WTC11 (cell line): ENCODE measurements around the gene UBE3A. TPM values are rescaled to one million over a fixed set of nuclear protein-coding genes. Genes with fewer than 3 reads are reported as not detected.

Source experiments
- ATAC-seq: fragments of 200-7000 bp; cut with Tn5 transposase; 2 replicates; pipeline ENCODE4 v1.10.0; 2021; ENCODE audit warnings: mild to moderate bottlenecking, moderate library complexity
- CTCF ChIA-PET: fragments of 300-600 bp; sonication (Branson Sonifier 250); formaldehyde crosslinking; loops from one replicate; lab custom pipeline; 2021; ENCODE audit warnings: antibody characterized with exemption; lab: Charles Lee
- POLR2A ChIA-PET: fragments of 350-600 bp; sonication (Branson Sonifier 250); formaldehyde crosslinking; loops from one replicate; lab custom pipeline; 2021; ENCODE audit warnings: antibody characterized with exemption; lab: Charles Lee
- DNase-seq: peaks from one replicate; pipeline ENCODE4 v3.0.0; 2021; ENCODE audit warnings: low spot score
- H3K27ac Mint-ChIP-seq: 2 replicates; pipeline ENCODE4 v1.8.0; 2021; ENCODE audit warnings: mixed read lengths
- H3K27me3 Mint-ChIP-seq: 2 replicates; pipeline ENCODE4 v1.8.0; 2021; ENCODE audit warnings: low read depth, mild to moderate bottlenecking, moderate library complexity, mixed read lengths
- H3K36me3 Mint-ChIP-seq: 2 replicates; pipeline ENCODE4 v1.8.0; 2021; ENCODE audit warnings: mixed read lengths
- H3K4me1 Mint-ChIP-seq: 2 replicates; pipeline ENCODE4 v1.8.0; 2022; ENCODE audit warnings: mixed read lengths
- H3K4me3 Mint-ChIP-seq: 2 replicates; pipeline ENCODE4 v1.8.0; 2021; ENCODE audit warnings: mild to moderate bottlenecking, moderate library complexity, mixed read lengths
- H3K9me3 Mint-ChIP-seq: 2 replicates; pipeline ENCODE4 v1.8.0; 2021; ENCODE audit warnings: mixed read lengths
- FOXP1 ChIP-seq: sonication (generic); formaldehyde crosslinking; IDR thresholded peaks from 2 replicates; pipeline ENCODE4 v1.8.0; 2022; ENCODE audit warnings: missing genetic modification reagents, mild to moderate bottlenecking, moderate library complexity, borderline replicate concordance
- HMGA2 ChIP-seq: fragments of 250-450 bp; sonication (Bioruptor Pico); IDR thresholded peaks from 2 replicates; pipeline ENCODE4 v1.4.0; 2021; ENCODE audit warnings: mild to moderate bottlenecking, moderate library complexity
- JAZF1 ChIP-seq: fragments of 250-450 bp; sonication (Bioruptor Pico); IDR thresholded peaks from 2 replicates; pipeline ENCODE4 v1.9.0; 2021; ENCODE audit warnings: moderate library complexity, mild to moderate bottlenecking, inconsistent platforms
- KAT7 ChIP-seq: sonication (generic); formaldehyde crosslinking; IDR thresholded peaks from 2 replicates; pipeline ENCODE4 v1.8.1; 2023; ENCODE audit warnings: missing genetic modification reagents, mild to moderate bottlenecking, borderline replicate concordance
- PRRX2 ChIP-seq: fragments of 250-450 bp; sonication (Bioruptor Pico); IDR thresholded peaks from 2 replicates; pipeline ENCODE4 v1.8.0; 2021; ENCODE audit warnings: mild to moderate bottlenecking
- RORB ChIP-seq: fragments of 250-450 bp; sonication (Bioruptor Pico); IDR thresholded peaks from 2 replicates; pipeline ENCODE4 v1.9.0; 2021; ENCODE audit warnings: mild to moderate bottlenecking
- SP1 ChIP-seq: sonication (generic); formaldehyde crosslinking; conservative IDR thresholded peaks from 2 replicates; pipeline ENCODE4 v1.8.1; 2022; ENCODE audit warnings: missing genetic modification reagents
- TCF7 ChIP-seq: sonication (generic); formaldehyde crosslinking; IDR thresholded peaks from 2 replicates; pipeline ENCODE4 v1.8.0; 2022; ENCODE audit warnings: mild to moderate bottlenecking, low read depth, missing genetic modification reagents, moderate library complexity
- total RNA-seq: library from RNA; stranded (reverse); gene quantifications from 3 replicates; pipeline ENCODE4 v1.2.3, GENCODE V29; 2021
- TF ChIP-seq, protein P1 (sequence below): sonication (generic); formaldehyde crosslinking; IDR thresholded peaks from 2 replicates; pipeline ENCODE4 v1.8.1; 2022; ENCODE audit warnings: low read depth, missing genetic modification reagents, borderline replicate concordance
- TF ChIP-seq, protein P2 (sequence below): sonication (generic); formaldehyde crosslinking; IDR thresholded peaks from 2 replicates; pipeline ENCODE4 v1.8.1; 2022; ENCODE audit warnings: low read depth, mild to moderate bottlenecking, moderate library complexity, missing genetic modification reagents, borderline replicate concordance
- TF ChIP-seq, protein P3 (sequence below): fragments of 250-450 bp; sonication (Bioruptor Pico); IDR thresholded peaks from 2 replicates; pipeline ENCODE4 v1.9.0; 2021; ENCODE audit warnings: mild to moderate bottlenecking
- TF ChIP-seq, protein P4 (sequence below): sonication (generic); formaldehyde crosslinking; IDR thresholded peaks from 2 replicates; pipeline ENCODE4 v1.8.1; 2022; ENCODE audit warnings: mild to moderate bottlenecking, moderate library complexity, missing genetic modification reagents
- TF ChIP-seq, protein P5 (sequence below): sonication (generic); formaldehyde crosslinking; IDR thresholded peaks from 2 replicates; pipeline ENCODE4 v1.8.1; 2023; ENCODE audit warnings: mild to moderate bottlenecking, missing genetic modification reagents
- TF ChIP-seq, protein P6 (sequence below): fragments of 250-450 bp; sonication (Bioruptor Pico); IDR thresholded peaks from 2 replicates; pipeline ENCODE4 v1.9.0; 2021; ENCODE audit warnings: mild to moderate bottlenecking

The UBE3A gene
- total RNA-seq, 1 experiment from 2014 or later = 120 TPM

DNA sequence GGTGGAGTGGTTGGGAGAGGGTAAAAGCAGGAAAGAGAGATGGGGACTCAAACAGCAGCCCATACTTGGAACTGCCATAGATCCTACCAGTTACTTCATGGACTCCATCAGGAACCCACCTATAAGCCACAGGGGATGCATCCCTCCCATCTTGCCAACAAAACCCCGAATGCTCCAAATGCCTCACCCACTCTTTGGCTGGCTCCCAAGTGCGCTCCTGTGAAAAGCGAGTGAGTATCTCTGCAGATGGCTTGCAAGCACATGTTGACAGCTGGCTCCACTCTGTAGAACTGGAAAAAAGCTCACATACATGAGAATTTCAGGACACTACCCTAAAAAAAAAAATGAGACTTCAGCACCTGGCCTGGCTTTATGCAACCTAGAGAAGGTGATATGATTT lies 151.0 kb downstream of the UBE3A start:
- Mint-ChIP-seq H3K4me1 (no peaks in the 10 kb centered on the region), H3K27ac (no peak overlapping the region)
- TF ChIP-seq, protein P1, sequence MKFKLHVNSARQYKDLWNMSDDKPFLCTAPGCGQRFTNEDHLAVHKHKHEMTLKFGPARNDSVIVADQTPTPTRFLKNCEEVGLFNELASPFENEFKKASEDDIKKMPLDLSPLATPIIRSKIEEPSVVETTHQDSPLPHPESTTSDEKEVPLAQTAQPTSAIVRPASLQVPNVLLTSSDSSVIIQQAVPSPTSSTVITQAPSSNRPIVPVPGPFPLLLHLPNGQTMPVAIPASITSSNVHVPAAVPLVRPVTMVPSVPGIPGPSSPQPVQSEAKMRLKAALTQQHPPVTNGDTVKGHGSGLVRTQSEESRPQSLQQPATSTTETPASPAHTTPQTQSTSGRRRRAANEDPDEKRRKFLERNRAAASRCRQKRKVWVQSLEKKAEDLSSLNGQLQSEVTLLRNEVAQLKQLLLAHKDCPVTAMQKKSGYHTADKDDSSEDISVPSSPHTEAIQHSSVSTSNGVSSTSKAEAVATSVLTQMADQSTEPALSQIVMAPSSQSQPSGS (CRISPR knock-in tag) = no peak
- TF ChIP-seq, protein P2, sequence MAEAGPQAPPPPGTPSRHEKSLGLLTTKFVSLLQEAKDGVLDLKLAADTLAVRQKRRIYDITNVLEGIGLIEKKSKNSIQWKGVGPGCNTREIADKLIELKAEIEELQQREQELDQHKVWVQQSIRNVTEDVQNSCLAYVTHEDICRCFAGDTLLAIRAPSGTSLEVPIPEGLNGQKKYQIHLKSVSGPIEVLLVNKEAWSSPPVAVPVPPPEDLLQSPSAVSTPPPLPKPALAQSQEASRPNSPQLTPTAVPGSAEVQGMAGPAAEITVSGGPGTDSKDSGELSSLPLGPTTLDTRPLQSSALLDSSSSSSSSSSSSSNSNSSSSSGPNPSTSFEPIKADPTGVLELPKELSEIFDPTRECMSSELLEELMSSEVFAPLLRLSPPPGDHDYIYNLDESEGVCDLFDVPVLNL = no peak
- TF ChIP-seq RORB (no peak), TCF7 (CRISPR knock-in tag) (no peak), SP1 (CRISPR knock-in tag) (no peak), KAT7 (CRISPR knock-in tag) (no peak), FOXP1 (no peak), HMGA2 (no peak), PRRX2 (CRISPR knock-in tag) (no peak), JAZF1 (CRISPR knock-in tag) (no peak)
- TF ChIP-seq, protein P3, sequence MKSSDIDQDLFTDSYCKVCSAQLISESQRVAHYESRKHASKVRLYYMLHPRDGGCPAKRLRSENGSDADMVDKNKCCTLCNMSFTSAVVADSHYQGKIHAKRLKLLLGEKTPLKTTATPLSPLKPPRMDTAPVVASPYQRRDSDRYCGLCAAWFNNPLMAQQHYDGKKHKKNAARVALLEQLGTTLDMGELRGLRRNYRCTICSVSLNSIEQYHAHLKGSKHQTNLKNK (CRISPR knock-in tag) = no peak
- TF ChIP-seq, protein P4, sequence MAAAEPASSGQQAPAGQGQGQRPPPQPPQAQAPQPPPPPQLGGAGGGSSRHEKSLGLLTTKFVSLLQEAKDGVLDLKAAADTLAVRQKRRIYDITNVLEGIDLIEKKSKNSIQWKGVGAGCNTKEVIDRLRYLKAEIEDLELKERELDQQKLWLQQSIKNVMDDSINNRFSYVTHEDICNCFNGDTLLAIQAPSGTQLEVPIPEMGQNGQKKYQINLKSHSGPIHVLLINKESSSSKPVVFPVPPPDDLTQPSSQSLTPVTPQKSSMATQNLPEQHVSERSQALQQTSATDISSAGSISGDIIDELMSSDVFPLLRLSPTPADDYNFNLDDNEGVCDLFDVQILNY (CRISPR knock-in tag) = no peak
- TF ChIP-seq, protein P5, sequence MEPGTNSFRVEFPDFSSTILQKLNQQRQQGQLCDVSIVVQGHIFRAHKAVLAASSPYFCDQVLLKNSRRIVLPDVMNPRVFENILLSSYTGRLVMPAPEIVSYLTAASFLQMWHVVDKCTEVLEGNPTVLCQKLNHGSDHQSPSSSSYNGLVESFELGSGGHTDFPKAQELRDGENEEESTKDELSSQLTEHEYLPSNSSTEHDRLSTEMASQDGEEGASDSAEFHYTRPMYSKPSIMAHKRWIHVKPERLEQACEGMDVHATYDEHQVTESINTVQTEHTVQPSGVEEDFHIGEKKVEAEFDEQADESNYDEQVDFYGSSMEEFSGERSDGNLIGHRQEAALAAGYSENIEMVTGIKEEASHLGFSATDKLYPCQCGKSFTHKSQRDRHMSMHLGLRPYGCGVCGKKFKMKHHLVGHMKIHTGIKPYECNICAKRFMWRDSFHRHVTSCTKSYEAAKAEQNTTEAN (CRISPR knock-in tag) = no peak
- TF ChIP-seq, protein P6, sequence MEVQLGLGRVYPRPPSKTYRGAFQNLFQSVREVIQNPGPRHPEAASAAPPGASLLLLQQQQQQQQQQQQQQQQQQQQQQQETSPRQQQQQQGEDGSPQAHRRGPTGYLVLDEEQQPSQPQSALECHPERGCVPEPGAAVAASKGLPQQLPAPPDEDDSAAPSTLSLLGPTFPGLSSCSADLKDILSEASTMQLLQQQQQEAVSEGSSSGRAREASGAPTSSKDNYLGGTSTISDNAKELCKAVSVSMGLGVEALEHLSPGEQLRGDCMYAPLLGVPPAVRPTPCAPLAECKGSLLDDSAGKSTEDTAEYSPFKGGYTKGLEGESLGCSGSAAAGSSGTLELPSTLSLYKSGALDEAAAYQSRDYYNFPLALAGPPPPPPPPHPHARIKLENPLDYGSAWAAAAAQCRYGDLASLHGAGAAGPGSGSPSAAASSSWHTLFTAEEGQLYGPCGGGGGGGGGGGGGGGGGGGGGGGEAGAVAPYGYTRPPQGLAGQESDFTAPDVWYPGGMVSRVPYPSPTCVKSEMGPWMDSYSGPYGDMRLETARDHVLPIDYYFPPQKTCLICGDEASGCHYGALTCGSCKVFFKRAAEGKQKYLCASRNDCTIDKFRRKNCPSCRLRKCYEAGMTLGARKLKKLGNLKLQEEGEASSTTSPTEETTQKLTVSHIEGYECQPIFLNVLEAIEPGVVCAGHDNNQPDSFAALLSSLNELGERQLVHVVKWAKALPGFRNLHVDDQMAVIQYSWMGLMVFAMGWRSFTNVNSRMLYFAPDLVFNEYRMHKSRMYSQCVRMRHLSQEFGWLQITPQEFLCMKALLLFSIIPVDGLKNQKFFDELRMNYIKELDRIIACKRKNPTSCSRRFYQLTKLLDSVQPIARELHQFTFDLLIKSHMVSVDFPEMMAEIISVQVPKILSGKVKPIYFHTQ (CRISPR knock-in tag) = no peak
- TF ChIP-seq, all 79 proteins: peak for 0
- DNase-seq (no peak), ATAC-seq (no peak)
- H3K9me3 Mint-ChIP-seq = peaks cover 58% of the 10 kb centered on the region
- no peak overlapping the region for H3K4me3 Mint-ChIP-seq
- CTCF ChIA-PET = no interaction called here
- peaks cover 4% of the 10 kb centered on the region; the same call in 1 of the 2 replicates for H3K27me3 Mint-ChIP-seq
- POLR2A ChIA-PET = no interaction called here
- H3K36me3 Mint-ChIP-seq = peaks cover 9% of the 10 kb centered on the region; the same call in 1 of the 2 replicates
